ENCODE results near the gene COL25A1. TPM values are rescaled to one million over a fixed set of nuclear protein-coding genes. Genes with fewer than 3 reads are reported as not detected.

The COL25A1 gene
- total RNA-seq, 1 donor from 2014 or later, result 10.4 TPM

- Histone ChIP-seq H3K4me1 (ENCODE audit: insufficient read depth, low read length) (no peaks in the 10 kb centered on the region), H3K36me3 (ENCODE audit: insufficient read depth, low read length) (no peaks in the 10 kb centered on the region), H4K20me1 (ENCODE audit: insufficient read depth, low read length) (no peaks in the 10 kb centered on the region), H3K9me3 (ENCODE audit: insufficient read depth, low read depth, low read length) (no peaks in the 10 kb centered on the region), H3K9ac (ENCODE audit: low read length) (peak overlapping the region; percentile 79), H3K4me2 (ENCODE audit: low read length) (peak overlapping the region; percentile 98), H3K79me2 (ENCODE audit: insufficient read depth, low read length) (no peaks in the 10 kb centered on the region), H3K4me3 (ENCODE audit: insufficient read depth, low read depth, low read length) (peak overlapping the region; percentile 82), H3K27ac (ENCODE audit: low read depth, low read length) (no peak overlapping the region), H2AFZ (ENCODE audit: low read depth, low read length) (peak overlapping the region; percentile 86), H3K27me3 (ENCODE audit: insufficient read depth, low read length) (peaks cover 7% of the 10 kb centered on the region)
- Mint-ChIP-seq H3K27ac (ENCODE audit: unreplicated experiment) (no peak overlapping the region), H3K27me3 (ENCODE audit: low read depth, unreplicated experiment) (peaks cover 3% of the 10 kb centered on the region), H3K36me3 (ENCODE audit: low read depth, unreplicated experiment) (no peaks in the 10 kb centered on the region), H3K9me3 (ENCODE audit: unreplicated experiment) (no peaks in the 10 kb centered on the region), H3K4me3 (ENCODE audit: unreplicated experiment) (peak overlapping the region; percentile 87), H3K4me1 (ENCODE audit: low read depth, unreplicated experiment) (peaks cover 3% of the 10 kb centered on the region)
- no peak for DNase-seq (ENCODE audit: low read depth)
- peak; percentile 57 for TF ChIP-seq EZH2 (IDR thresholded peaks at IDR 0.05; ENCODE audit: insufficient read depth, low read length)
- TF ChIP-seq, protein P1, sequence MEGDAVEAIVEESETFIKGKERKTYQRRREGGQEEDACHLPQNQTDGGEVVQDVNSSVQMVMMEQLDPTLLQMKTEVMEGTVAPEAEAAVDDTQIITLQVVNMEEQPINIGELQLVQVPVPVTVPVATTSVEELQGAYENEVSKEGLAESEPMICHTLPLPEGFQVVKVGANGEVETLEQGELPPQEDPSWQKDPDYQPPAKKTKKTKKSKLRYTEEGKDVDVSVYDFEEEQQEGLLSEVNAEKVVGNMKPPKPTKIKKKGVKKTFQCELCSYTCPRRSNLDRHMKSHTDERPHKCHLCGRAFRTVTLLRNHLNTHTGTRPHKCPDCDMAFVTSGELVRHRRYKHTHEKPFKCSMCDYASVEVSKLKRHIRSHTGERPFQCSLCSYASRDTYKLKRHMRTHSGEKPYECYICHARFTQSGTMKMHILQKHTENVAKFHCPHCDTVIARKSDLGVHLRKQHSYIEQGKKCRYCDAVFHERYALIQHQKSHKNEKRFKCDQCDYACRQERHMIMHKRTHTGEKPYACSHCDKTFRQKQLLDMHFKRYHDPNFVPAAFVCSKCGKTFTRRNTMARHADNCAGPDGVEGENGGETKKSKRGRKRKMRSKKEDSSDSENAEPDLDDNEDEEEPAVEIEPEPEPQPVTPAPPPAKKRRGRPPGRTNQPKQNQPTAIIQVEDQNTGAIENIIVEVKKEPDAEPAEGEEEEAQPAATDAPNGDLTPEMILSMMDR (IDR thresholded peaks at IDR 0.05; ENCODE audit: insufficient read depth, low read depth, low read length), result no peak
- no peak for FAIRE-seq
Observed at GRCh38 chr4:109301651-109302360, 652 bp downstream of the COL25A1 start.

DNA sequence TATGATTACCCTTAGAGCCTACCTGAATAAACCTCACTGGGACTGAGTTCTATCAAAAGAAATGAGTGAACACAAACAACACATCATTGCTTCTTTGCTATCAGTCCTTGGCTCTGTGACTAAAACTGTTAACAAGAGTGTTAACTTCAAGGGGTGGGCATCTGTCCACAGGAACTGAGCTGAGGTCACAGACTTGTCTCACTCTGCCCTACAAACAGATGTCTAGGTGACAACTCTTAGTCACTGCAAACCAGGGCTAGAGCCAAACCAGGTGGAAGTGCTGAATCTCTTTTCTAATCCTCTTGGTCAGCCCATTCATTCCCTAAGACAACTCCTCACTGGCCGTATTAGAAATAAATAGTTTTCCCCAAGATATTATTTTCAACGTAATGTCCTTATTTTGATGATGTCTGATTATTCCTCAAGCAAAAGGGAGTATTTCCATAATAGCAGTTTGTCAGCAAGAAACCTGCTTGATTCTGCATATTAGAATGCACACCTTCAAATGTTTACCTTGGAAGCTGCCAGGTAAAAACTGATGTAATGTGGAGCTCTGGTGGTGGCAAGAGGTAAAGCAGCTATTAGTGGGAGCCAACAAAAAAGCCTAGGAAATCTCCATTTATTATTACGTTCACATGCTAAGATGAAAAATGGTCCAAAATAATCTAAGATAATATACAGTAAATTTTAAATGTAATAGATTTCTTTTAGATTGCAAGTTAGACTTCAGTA, 4.0 kb downstream of the COL25A1 start:
- Histone ChIP-seq H3K9me3 (ENCODE audit: insufficient read depth, low read depth, low read length) (no peaks in the 10 kb centered on the region), H3K36me3 (ENCODE audit: insufficient read depth, low read length) (no peaks in the 10 kb centered on the region), H3K27ac (ENCODE audit: low read depth, low read length) (no peak overlapping the region), H4K20me1 (ENCODE audit: insufficient read depth, low read length) (no peaks in the 10 kb centered on the region), H3K4me1 (ENCODE audit: insufficient read depth, low read length) (peaks cover 5% of the 10 kb centered on the region), H3K27me3 (ENCODE audit: insufficient read depth, low read length) (peaks cover 7% of the 10 kb centered on the region), H3K9ac (ENCODE audit: low read length) (no peak overlapping the region), H3K4me3 (ENCODE audit: insufficient read depth, low read depth, low read length) (no peak overlapping the region), H3K79me2 (ENCODE audit: insufficient read depth, low read length) (no peaks in the 10 kb centered on the region), H3K4me2 (ENCODE audit: low read length) (no peak overlapping the region), H2AFZ (ENCODE audit: low read depth, low read length) (no peak overlapping the region)
- TF ChIP-seq, protein P1 (IDR thresholded peaks at IDR 0.05; ENCODE audit: insufficient read depth, low read depth, low read length), result peak; percentile 63
- no peak for TF ChIP-seq EZH2 (IDR thresholded peaks at IDR 0.05; ENCODE audit: insufficient read depth, low read length)
- Mint-ChIP-seq H3K4me3 (ENCODE audit: unreplicated experiment) (no peak overlapping the region), H3K27me3 (ENCODE audit: low read depth, unreplicated experiment) (peaks cover 3% of the 10 kb centered on the region), H3K4me1 (ENCODE audit: low read depth, unreplicated experiment) (peaks cover 3% of the 10 kb centered on the region), H3K36me3 (ENCODE audit: low read depth, unreplicated experiment) (no peaks in the 10 kb centered on the region), H3K27ac (ENCODE audit: unreplicated experiment) (no peak overlapping the region), H3K9me3 (ENCODE audit: unreplicated experiment) (no peaks in the 10 kb centered on the region)
- no peak for DNase-seq (ENCODE audit: low read depth)
- no peak for FAIRE-seq

Measured in astrocyte (in vitro differentiated cells and primary cell).